H1 (cell line): ENCODE measurements around the gene ARHGEF16. TPM values are rescaled to one million over a fixed set of nuclear protein-coding genes. Genes with fewer than 3 reads are reported as not detected.

ENCODE experiments used
- CTCF ChIA-PET: fragments of 300-600 bp; sonication (Branson Sonifier 250); formaldehyde crosslinking; loops from one replicate; lab custom pipeline; 2021; ENCODE audit not compliant: partially characterized antibody; lab: Charles Lee
- POLR2A ChIA-PET: fragments of 300-600 bp; sonication (Branson Sonifier 250); formaldehyde crosslinking; loops from one replicate; lab custom pipeline; 2021; ENCODE audit warnings: inconsistent platforms; ENCODE audit not compliant: partially characterized antibody; lab: Charles Lee
- DNase-seq, 2 experiments: peaks; one replicate each; pipeline versions ENCODE4 v3.0.0 to v3.0.0-alpha.2; 2010 to 2022; ENCODE audit warnings: low spot score in 2 of 2, low read depth in 1 of 2, mixed read lengths in 1 of 2
- FAIRE-seq: peaks from 2 replicates; lab custom pipeline; 2011; peaks lifted over from hg19 to GRCh38; lab: Jason Lieb, UNC
- H2AFZ ChIP-seq: 2 replicates; pipeline ENCODE4 v1.8.1; 2012; ENCODE audit warnings: low read length, inconsistent platforms
- H2AK5ac ChIP-seq: 2 replicates; pipeline ENCODE4 v1.6.1; 2013; ENCODE audit warnings: low read depth, low read length
- H2BK120ac ChIP-seq: replicated peaks from 2 replicates; pipeline ENCODE3; 2013; ENCODE audit warnings: low read depth, low read length, inconsistent platforms
- H2BK12ac ChIP-seq: 2 replicates; pipeline ENCODE4 v1.6.1; 2013; ENCODE audit warnings: low read depth, low read length
- H2BK15ac ChIP-seq: 2 replicates; pipeline ENCODE4 v1.6.1; 2013; ENCODE audit warnings: low read length
- H2BK20ac ChIP-seq: 2 replicates; pipeline ENCODE4 v1.6.1; 2013; ENCODE audit warnings: low read length
- H2BK5ac ChIP-seq: 2 replicates; pipeline ENCODE4 v1.6.1; 2013; ENCODE audit warnings: low read depth, low read length
- H3K14ac ChIP-seq: 2 replicates; pipeline ENCODE4 v1.6.1; 2013; ENCODE audit warnings: inconsistent platforms; ENCODE audit not compliant: insufficient read length
- H3K18ac ChIP-seq: 2 replicates; pipeline ENCODE4 v1.6.1; 2013; ENCODE audit warnings: low read length; ENCODE audit errors: extremely low read depth
- H3K23ac ChIP-seq: 2 replicates; pipeline ENCODE4 v1.6.1; 2013; ENCODE audit warnings: inconsistent platforms; ENCODE audit not compliant: insufficient read length
- H3K23me2 ChIP-seq: 2 replicates; pipeline ENCODE4 v1.6.1; 2013; ENCODE audit warnings: low read depth, low read length
- H3K27ac ChIP-seq: 2 replicates; pipeline ENCODE4 v1.6.1; 2011; ENCODE audit warnings: low read depth, low read length, inconsistent platforms
- H3K27me3 ChIP-seq, 4 experiments: replicated peaks in 1 of 4; 1 replicate in 1 of 4; 2 replicates in 3 of 4; pipeline versions ENCODE4 v1.6.1 to v1.8.1; 2011 to 2013; ENCODE audit warnings: low read length in 3 of 4, mild to moderate bottlenecking in 3 of 4, inconsistent platforms in 2 of 4, mixed read lengths in 2 of 4, moderate library complexity in 1 of 4; ENCODE audit not compliant: control insufficient read depth in 3 of 4, insufficient read depth in 3 of 4; ENCODE audit errors: extremely low read depth in 1 of 4
- H3K36me3 ChIP-seq, 4 experiments: 2 replicates each; pipeline versions ENCODE4 v1.6.1 to v1.8.1; 2011 to 2013; ENCODE audit warnings: mild to moderate bottlenecking in 4 of 4, low read length in 3 of 4, moderate library complexity in 2 of 4, control low read depth in 1 of 4, inconsistent platforms in 1 of 4; ENCODE audit not compliant: insufficient read depth in 4 of 4, control insufficient read depth in 2 of 4
- H3K4ac ChIP-seq: replicated peaks from 2 replicates; pipeline ENCODE3; 2013; ENCODE audit warnings: low read length, low read depth, mixed read lengths, inconsistent platforms; ENCODE audit not compliant: insufficient read length
- H3K4me1 ChIP-seq, 4 experiments: replicated peaks in 1 of 4; 1 replicate in 1 of 4; 2 replicates in 3 of 4; pipeline versions ENCODE4 v1.6.1 to v1.8.1; 2011 to 2013; ENCODE audit warnings: low read length in 3 of 4, inconsistent platforms in 2 of 4, mixed read lengths in 1 of 4; ENCODE audit not compliant: insufficient read depth in 4 of 4, control insufficient read depth in 3 of 4
- H3K4me2 ChIP-seq, 2 experiments: 2 replicates each; pipeline versions ENCODE4 v1.6.1 to v1.8.1; 2011 to 2013; ENCODE audit warnings: low read depth in 2 of 2, low read length in 2 of 2, control low read depth in 1 of 2, inconsistent platforms in 1 of 2, mild to moderate bottlenecking in 1 of 2; ENCODE audit not compliant: insufficient read depth in 1 of 2
- H3K4me3 ChIP-seq, 4 experiments: fragments of 200-600, 300-600 bp in 1 of 4; sonication (generic), shearing (Covaris generic), sonication (Bioruptor Twin) in 1 of 4; 2 replicates each; pipeline versions ENCODE4 v1.5.1 to v1.8.1; 2011 to 2016; ENCODE audit warnings: low read length in 4 of 4, low read depth in 3 of 4, control low read depth in 2 of 4, inconsistent platforms in 2 of 4, mild to moderate bottlenecking in 2 of 4, mixed read lengths in 1 of 4, moderate library complexity in 1 of 4; ENCODE audit not compliant: insufficient read depth in 2 of 4; ENCODE audit errors: extremely low read depth in 1 of 4
- H3K56ac ChIP-seq: replicated peaks from 2 replicates; pipeline ENCODE3; 2013; ENCODE audit warnings: low read depth, mild to moderate bottlenecking, mixed read lengths, low read length, inconsistent platforms; ENCODE audit not compliant: insufficient read length
- H3K79me1 ChIP-seq: 2 replicates; pipeline ENCODE4 v1.6.1; 2013; ENCODE audit warnings: low read depth, low read length, control low read depth
- H3K79me2 ChIP-seq, 2 experiments: 2 replicates each; pipeline versions ENCODE4 v1.6.1 to v1.8.1; 2012 to 2013; ENCODE audit warnings: low read length in 2 of 2, mild to moderate bottlenecking in 2 of 2, inconsistent platforms in 1 of 2; ENCODE audit not compliant: insufficient read depth in 2 of 2, control insufficient read depth in 1 of 2
- H3K9ac ChIP-seq, 4 experiments: replicated peaks in 1 of 4; 1 replicate in 1 of 4; 2 replicates in 3 of 4; pipeline versions ENCODE4 v1.6.1 to v1.8.1; 2011 to 2013; ENCODE audit warnings: low read depth in 3 of 4, low read length in 3 of 4, control low read depth in 2 of 4, mild to moderate bottlenecking in 2 of 4, moderate library complexity in 2 of 4, inconsistent platforms in 1 of 4; ENCODE audit errors: extremely low read depth in 1 of 4
- H3K9me3 ChIP-seq, 2 experiments: 2 replicates each; pipeline versions ENCODE4 v1.6.1 to v1.8.1; 2012 to 2013; ENCODE audit warnings: mild to moderate bottlenecking in 2 of 2, moderate library complexity in 2 of 2, control low read depth in 1 of 2, inconsistent platforms in 1 of 2, low read depth in 1 of 2, low read length in 1 of 2, mixed read lengths in 1 of 2; ENCODE audit not compliant: insufficient read depth in 2 of 2
- H4K20me1 ChIP-seq, 2 experiments: replicated peaks in 1 of 2; 2 replicates each; pipeline versions ENCODE3 to v1.8.1; 2011 to 2013; ENCODE audit warnings: inconsistent platforms in 2 of 2, low read length in 2 of 2, mild to moderate bottlenecking in 1 of 2; ENCODE audit not compliant: insufficient read depth in 2 of 2, control insufficient read depth in 1 of 2
- H4K5ac ChIP-seq: 2 replicates; pipeline ENCODE4 v1.6.1; 2013; ENCODE audit warnings: low read length, low read depth, mixed read lengths, inconsistent platforms; ENCODE audit not compliant: insufficient read length
- H4K8ac ChIP-seq: 2 replicates; pipeline ENCODE4 v1.8.0; 2013; ENCODE audit warnings: mild to moderate bottlenecking, moderate library complexity, low read length, inconsistent platforms; ENCODE audit not compliant: insufficient read depth; ENCODE audit errors: extremely low read depth
- H4K91ac ChIP-seq: replicated peaks from 2 replicates; pipeline ENCODE3; 2013; ENCODE audit warnings: low read length, mixed read lengths, inconsistent platforms; ENCODE audit not compliant: insufficient read length
- ATF3 ChIP-seq: IDR thresholded peaks from 2 replicates; pipeline ENCODE4 v1.6.1; 2011; ENCODE audit warnings: low read depth, mild to moderate bottlenecking, low read length; ENCODE audit not compliant: insufficient read depth
- BRCA1 ChIP-seq: IDR thresholded peaks from 2 replicates; pipeline ENCODE4 v1.6.1; 2012; ENCODE audit warnings: low read depth, low read length, improper control_type of control experiment
- EZH2 ChIP-seq: fragments of 200-600 bp; sonication (generic); IDR thresholded peaks from 2 replicates; pipeline ENCODE4 v1.7.1; 2012; ENCODE audit warnings: low read depth, mild to moderate bottlenecking, moderate library complexity, low read length, inconsistent platforms; ENCODE audit not compliant: severe bottlenecking
- GABPA ChIP-seq: IDR thresholded peaks from 2 replicates; pipeline ENCODE4 v1.6.1; 2011; ENCODE audit warnings: mild to moderate bottlenecking, low read length, moderate library complexity, borderline replicate concordance; ENCODE audit not compliant: insufficient read depth
- GTF2F1 ChIP-seq: IDR thresholded peaks from 2 replicates; pipeline ENCODE4 v1.6.1; 2012; ENCODE audit warnings: low read depth, low read length, improper control_type of control experiment, borderline replicate concordance
- JUND ChIP-seq: IDR thresholded peaks from 2 replicates; pipeline ENCODE4 v1.6.1; 2011; ENCODE audit warnings: mild to moderate bottlenecking, improper control_type of control experiment, low read length
- NRF1 ChIP-seq: IDR thresholded peaks from 2 replicates; pipeline ENCODE4 v1.6.1; 2011; ENCODE audit warnings: mild to moderate bottlenecking, low read depth, low read length, improper control_type of control experiment
- PHF8 ChIP-seq: fragments of 200-600 bp; sonication (generic); conservative IDR thresholded peaks from 2 replicates; pipeline ENCODE4 v1.7.1; 2012; ENCODE audit warnings: low read depth, mild to moderate bottlenecking, inconsistent platforms, low read length, moderate library complexity
- POU5F1 ChIP-seq: IDR thresholded peaks from 2 replicates; pipeline ENCODE4 v1.6.1; 2011; ENCODE audit warnings: low read depth, mild to moderate bottlenecking, low read length, moderate library complexity
- SIX5 ChIP-seq: IDR thresholded peaks from 2 replicates; pipeline ENCODE4 v1.6.1; 2011; ENCODE audit warnings: mild to moderate bottlenecking, low read depth, low read length
- SP4 ChIP-seq: IDR thresholded peaks from 2 replicates; pipeline ENCODE4 v1.6.1; 2012; ENCODE audit warnings: low read length, inconsistent platforms
- SUZ12 ChIP-seq: fragments of 200-600 bp; sonication (generic); IDR thresholded peaks from 2 replicates; pipeline ENCODE4 v1.6.1; 2012; ENCODE audit warnings: mild to moderate bottlenecking, inconsistent platforms, low read length, moderate library complexity, mixed read lengths
- TEAD4 ChIP-seq: IDR thresholded peaks from 2 replicates; pipeline ENCODE4 v1.6.1; 2012; ENCODE audit warnings: low read depth, low read length, inconsistent platforms, mixed read lengths
- WGBS, 2 experiments: shearing (Covaris generic) in 1 of 2; methylation state at CpG; one replicate each; pipeline versions ENCODE4 v1.1.6 to v1.1.7; 2013 to 2015; ENCODE audit warnings: low lambda C conversion rate in 2 of 2, mixed read lengths in 2 of 2, inconsistent platforms in 1 of 2, low coverage in 1 of 2, missing lambda C conversion rate in 1 of 2; ENCODE audit not compliant: insufficient replicate concordance in 2 of 2, insufficient coverage in 1 of 2, insufficient read length in 1 of 2; ENCODE audit errors: extremely low coverage in 1 of 2, missing lambda C conversion rate in 1 of 2; 5-methylcytosine and 5-hydroxymethylcytosine counted together
- polyA plus RNA-seq, 7 experiments: library from polyadenylated mRNA; depleted of rRNA in 3 of 7; stranded (reverse) in 5 of 7; unstranded in 2 of 7; fragments of >200 nt in 5 of 7; fragments of 200-250 nt in 2 of 7; gene quantifications; 1 replicate in 5 of 7; 2 replicates in 1 of 7; 4 replicates in 1 of 7; pipeline versions ENCODE4 v1.2.1 to v1.2.3, GENCODE V29; 2011 to 2013; ENCODE audit warnings: missing spikeins in 2 of 7, mixed read lengths in 2 of 7
- total RNA-seq: library from RNA; stranded (reverse); fragmentation: NEBNext Ultra II Directional; extraction: Animal tissue kit (Norgen Biotek cat#: 25700); gene quantifications from 2 replicates; pipeline ENCODE4 v1.2.1, GENCODE V29; 2021

ARHGEF16 gene
- total and polyA plus RNA-seq, 2 of the 8 experiments (the other 6 are each of a cell fraction or from before 2014, with no cell fraction given): 18.3 to 20.7 TPM

DNA sequence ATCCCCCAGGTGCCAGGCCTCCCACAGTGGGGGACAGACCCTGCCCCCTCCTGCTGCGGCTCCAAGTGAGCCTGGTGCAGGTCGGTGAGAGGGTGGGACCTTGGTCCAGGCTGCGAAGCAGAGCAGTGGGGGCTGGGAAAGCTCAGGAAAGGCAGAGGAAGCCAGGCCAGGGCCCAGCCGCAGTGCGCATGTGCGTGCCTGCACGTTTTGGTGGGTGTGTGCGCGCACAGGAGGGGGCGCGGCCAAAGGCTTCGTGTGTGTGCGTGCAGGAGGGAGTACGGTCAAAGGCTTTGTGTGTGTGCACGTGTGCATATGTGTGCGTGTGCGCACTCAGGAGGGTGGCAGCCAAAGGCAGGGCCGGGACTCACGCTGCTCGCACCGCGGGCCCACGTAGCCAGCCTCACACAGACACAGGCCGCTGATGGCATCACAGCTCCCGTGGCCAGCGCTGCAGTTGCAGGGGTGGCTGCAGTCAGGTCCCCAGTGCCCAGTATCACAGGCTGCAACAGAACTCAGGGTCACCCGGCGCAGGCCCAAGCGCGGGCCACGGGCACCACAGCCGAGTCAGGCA lies 45.9 kb downstream of the ARHGEF16 start:
- Histone ChIP-seq H3K56ac (no peak overlapping the region), H4K91ac (no peak overlapping the region), H3K79me2 (no peaks in the 10 kb centered on the region), H2AK5ac (no peak overlapping the region), H4K20me1 (peaks cover 2 to 19% of the 10 kb centered on the region in 2 experiments), H3K18ac (no peak overlapping the region), H3K4me1 (peaks cover 0 to 4% (median 0%) of the 10 kb centered on the region in 4 experiments; a peak in 1 of 7 replicates), H3K23me2 (no peaks in the 10 kb centered on the region), H3K14ac (no peak overlapping the region), H3K9me3 (no peaks in the 10 kb centered on the region), H2BK12ac (no peak overlapping the region), H3K27me3 (no peaks in the 10 kb centered on the region), H3K27ac (no peak overlapping the region), H3K36me3 (no peaks in the 10 kb centered on the region; a peak in 2 of 8 replicates), H2BK20ac (no peak overlapping the region), H2BK120ac (no peak overlapping the region), H3K9ac (no peak overlapping the region), H2BK5ac (no peak overlapping the region), H2BK15ac (no peak overlapping the region), H3K23ac (no peak overlapping the region), H3K4me2 (no peak overlapping the region), H3K4ac (no peak overlapping the region), H4K5ac (no peak overlapping the region), H3K79me1 (no peaks in the 10 kb centered on the region; the same call in 1 of the 2 replicates), H2AFZ (no peak overlapping the region), H3K4me3 (no peak overlapping the region), H4K8ac (no peak overlapping the region; the same call in 1 of the 2 replicates)
- WGBS, 2 experiments: 92% methylated on average over 22 of the region's 32 CpGs; no CpG with 5 or more reads in 1 of the 2 experiments
- ChIA-PET CTCF (interaction anchor here (1.1 to 2.8 kb wide), 6 partner anchors 10 to 123 kb away, joined by 3 to 9 read pairs (median 3); no protein-coding TSS in a partner anchor), POLR2A (interaction anchor here (1.2 kb wide), 1 partner anchor 8 kb away, joined by 3 read pairs; no protein-coding TSS in a partner anchor)
- FAIRE-seq (no peak), DNase-seq (no peak)
- no peak for TF ChIP-seq EZH2
- no peak for TF ChIP-seq PHF8
- no peak for TF ChIP-seq GTF2F1
- TF ChIP-seq NRF1: no peak
- TF ChIP-seq ATF3: no peak
- TF ChIP-seq GABPA: no peak
- no peak for TF ChIP-seq TEAD4
- TF ChIP-seq JUND: no peak
- no peak for TF ChIP-seq SUZ12
- no peak for TF ChIP-seq SIX5
- no peak for TF ChIP-seq POU5F1
- TF ChIP-seq BRCA1: no peak
- TF ChIP-seq SP4: no peak
